DOHH2 (cell line): Measurements from ENCODE around the gene NECAP2.

Experiments
- EZH2phosphoT487 ChIP-seq: fragments of 200-600 bp; sonication (generic); IDR thresholded peaks from 2 replicates; pipeline ENCODE4 v1.6.1; 2017; ENCODE audit warnings: borderline replicate concordance, mild to moderate bottlenecking, antibody characterized with exemption, low read length, moderate library complexity, mixed read lengths
- TF ChIP-seq, protein P1 (sequence below): fragments of 200-600 bp; sonication (generic); IDR thresholded peaks from one replicate; pipeline ENCODE4 v1.5.1; 2014; ENCODE audit warnings: antibody characterized with exemption, mild to moderate bottlenecking, low read depth, low read length; ENCODE audit not compliant: poor library complexity, severe bottlenecking

DNA sequence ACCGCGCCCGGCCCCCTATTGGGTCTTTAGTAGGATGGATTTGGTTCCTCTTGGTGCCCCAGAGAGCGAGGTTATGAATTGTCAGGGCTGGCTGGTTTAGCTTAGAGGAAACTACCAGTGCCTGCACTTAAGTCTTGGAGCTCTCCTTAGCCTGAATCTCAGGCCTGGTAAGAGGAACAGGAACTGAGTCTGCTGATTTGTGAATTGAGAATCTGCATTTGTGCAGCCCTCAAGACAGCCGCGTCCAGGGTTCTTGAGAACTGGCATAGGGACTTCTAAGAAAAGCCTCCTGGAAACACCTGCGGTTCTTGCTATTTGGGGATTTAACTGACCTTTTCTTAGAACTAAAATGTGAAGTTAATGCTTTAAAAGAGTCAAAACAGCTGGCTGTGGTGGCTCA is 1.7 kb downstream of the NECAP2 start:
- TF ChIP-seq, protein P1, sequence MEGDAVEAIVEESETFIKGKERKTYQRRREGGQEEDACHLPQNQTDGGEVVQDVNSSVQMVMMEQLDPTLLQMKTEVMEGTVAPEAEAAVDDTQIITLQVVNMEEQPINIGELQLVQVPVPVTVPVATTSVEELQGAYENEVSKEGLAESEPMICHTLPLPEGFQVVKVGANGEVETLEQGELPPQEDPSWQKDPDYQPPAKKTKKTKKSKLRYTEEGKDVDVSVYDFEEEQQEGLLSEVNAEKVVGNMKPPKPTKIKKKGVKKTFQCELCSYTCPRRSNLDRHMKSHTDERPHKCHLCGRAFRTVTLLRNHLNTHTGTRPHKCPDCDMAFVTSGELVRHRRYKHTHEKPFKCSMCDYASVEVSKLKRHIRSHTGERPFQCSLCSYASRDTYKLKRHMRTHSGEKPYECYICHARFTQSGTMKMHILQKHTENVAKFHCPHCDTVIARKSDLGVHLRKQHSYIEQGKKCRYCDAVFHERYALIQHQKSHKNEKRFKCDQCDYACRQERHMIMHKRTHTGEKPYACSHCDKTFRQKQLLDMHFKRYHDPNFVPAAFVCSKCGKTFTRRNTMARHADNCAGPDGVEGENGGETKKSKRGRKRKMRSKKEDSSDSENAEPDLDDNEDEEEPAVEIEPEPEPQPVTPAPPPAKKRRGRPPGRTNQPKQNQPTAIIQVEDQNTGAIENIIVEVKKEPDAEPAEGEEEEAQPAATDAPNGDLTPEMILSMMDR: no peak
- no peak for TF ChIP-seq EZH2phosphoT487
